Measurements from ENCODE around the gene ZNF101. TPM values are rescaled to one million over a fixed set of nuclear protein-coding genes. Genes with fewer than 3 reads are reported as not detected.

ZNF101 gene
- total RNA-seq, result 4.9 and 5.5 TPM in 2 replicates

GRCh38 chr19:19668230-19669012, at the start of gene ZNF101:
Gene ZNF101 (plus strand): TSS chr19:19668839. CDS start chr19:19668964, 125 bp downstream.

DNA sequence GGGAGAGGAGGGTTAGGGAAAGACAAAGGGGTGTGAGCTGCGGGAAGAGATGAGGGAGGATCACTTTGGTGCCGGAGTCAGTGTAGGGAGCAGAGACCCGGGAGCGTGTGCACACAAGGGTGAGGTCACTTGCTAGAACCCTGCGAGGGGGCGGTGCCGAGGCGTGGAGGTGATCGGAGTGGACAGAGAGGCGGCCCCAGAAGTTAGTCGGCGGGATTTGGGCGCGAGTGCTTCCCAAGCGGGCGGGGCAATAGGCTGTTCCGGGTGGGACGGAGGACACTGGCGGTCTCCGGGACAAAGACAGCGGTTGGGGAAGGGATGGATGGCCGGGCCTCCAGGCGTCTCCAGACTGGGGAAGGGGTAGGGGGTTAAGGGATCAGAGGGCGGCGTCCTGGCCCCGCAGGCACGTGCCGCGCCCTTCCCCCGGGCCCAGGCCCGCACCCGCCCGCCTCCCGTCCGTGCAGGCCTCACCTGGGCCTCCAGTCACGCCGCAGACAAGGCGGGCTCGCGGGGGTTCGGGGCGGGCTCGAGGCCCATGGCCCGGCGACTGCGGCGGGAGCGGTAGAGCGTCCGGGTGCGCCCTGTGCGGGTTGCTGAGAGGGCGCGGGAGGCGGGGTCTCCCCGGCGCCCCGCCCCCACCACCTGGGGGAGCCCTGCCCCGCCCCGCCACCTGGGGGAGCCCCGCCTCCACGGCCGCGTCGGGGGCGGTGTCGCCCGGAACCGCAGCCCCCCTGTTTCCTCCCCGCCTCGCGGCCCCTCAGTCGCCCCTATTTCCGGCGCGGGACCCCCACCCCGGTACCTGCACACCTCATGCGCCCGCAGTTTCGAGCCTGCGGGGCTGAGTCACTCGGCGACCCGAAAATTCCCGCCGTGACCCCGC, 40.8 kb upstream of the ZNF101 start, which contains the start of gene LPAR2:
TSS of gene LPAR2 (minus strand) at position 600 of the 880 bp plus-strand sequence. CDS start 945 bp downstream, outside the sequence.

DNA sequence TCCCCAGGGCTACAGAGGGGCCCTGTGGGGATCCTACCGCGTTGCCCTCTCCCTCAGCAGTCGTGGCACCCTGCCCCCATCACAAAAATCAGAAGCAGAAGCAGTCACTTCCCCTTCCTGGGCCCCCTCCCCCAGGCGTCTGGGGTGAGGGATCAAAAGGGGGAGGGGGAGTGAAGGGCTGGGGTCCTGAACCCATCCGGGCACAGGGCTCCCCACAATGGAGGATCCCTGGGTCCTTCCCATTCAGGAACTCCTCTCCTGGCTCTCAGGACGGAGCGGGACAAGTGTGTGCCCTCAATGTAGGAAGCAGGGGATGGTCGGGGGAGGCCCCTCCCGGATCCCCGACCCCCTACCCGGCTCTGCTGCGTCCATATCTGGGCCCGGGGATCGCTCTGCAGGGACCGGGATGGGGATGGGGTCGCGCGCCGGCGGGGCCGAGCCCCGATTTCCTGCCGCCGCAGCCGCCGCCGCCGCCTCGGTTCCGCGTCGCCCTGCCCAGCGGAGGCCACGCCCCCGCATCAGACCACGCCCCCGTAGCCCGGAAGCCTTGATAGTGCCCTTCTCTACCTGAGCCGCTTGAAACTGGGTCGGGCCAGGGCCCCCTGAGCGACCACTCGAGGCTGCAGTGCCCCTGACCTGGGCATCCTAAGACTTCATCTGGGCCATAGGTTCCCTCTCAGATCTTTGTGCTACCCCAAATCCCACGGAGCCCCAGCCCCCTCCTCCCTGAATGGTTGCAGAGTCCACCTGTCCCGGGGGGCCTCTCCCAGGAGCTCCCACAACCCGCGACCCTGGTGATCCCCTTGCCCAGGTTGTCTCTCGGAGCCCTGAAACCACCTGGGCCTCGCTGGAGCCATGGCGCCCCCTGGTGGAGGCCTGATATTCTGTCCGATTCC, 25.2 kb upstream of the ZNF101 start, which contains the start of gene GMIP:
TSS of gene GMIP (minus strand) at position 500 of the 896 bp plus-strand sequence. CDS start at position 372, 128 bp downstream.

DNA sequence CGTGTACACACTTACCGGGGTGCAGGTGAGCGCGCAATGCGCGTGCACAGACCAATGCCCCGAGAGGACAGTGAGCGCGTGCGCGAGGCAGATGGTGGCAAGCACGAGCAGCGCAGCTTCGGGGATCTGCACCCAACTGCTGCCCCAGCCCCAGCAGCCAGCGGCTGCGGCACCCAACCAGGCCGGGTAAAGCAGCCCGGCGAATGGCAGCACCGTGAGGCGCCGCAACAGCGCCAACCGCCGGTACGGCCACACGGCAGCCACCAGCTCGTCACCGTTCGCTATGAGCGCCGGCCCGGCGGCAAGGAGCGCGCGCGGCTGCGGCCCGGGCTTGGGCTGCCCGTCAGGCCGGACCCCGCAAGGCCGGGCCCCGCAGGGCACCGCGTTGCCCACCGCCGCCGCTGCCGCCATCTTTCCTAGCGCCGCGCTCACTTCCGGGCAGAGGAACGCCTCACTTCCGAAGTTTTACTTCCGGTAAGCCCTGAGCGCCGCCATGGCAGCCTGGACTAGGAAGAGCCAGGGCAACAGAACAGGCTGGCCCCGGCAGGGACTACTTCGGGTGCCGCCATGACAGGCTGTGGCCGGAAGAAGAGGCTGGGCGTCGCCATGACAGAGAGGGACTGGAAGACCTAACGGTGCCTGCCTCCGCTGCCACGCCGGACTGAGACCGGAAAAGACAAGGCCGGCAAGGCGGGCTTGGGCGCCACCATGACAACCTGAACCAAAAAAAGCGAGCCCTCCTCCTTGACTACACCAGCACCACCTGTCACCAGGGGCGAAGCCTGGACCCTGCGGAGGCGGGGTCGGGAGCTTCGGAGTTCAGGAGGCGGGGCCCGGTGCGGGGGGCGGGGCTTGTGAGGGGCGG, 5.2 kb upstream of the ZNF101 start, which contains the start of gene ATP13A1:
TSS of gene ATP13A1 (minus strand) at position 421 of the 865 bp plus-strand sequence. CDS start at position 411, 10 bp downstream.

GRCh38 chr19:19732579-19733501, 64.2 kb downstream of the ZNF101 start, which contains the start of gene ZNF14:
Gene ZNF14 (minus strand): TSS chr19:19733112. CDS start chr19:19732958, 154 bp downstream.

Small RNAs within 50 kb of the gene (small RNA-seq; reads per million reads assigned to genes)
- gene AC011458.2, result not detected

Other genes with a start within 250 kb of the ZNF101 start
- gene TSSK6, start 153.3 kb upstream of the ZNF101 start, total RNA-seq, result 1.3 and 2.2 TPM in 2 replicates
- gene NDUFA13, start 152.6 kb upstream of the ZNF101 start, total RNA-seq, result 32.7 and 107 TPM in 2 replicates
- gene YJEFN3, start 139.9 kb upstream of the ZNF101 start, total RNA-seq, result 0.24 and 0.49 TPM in 2 replicates
- 0.32 and 0.36 TPM in 2 replicates for gene CILP2, start 130.6 kb upstream of the ZNF101 start, total RNA-seq
- 3.4 and 4.4 TPM in 2 replicates for gene PBX4, start 50.2 kb upstream of the ZNF101 start, total RNA-seq
- gene LPAR2, start 40.6 kb upstream of the ZNF101 start, total RNA-seq, result 3.5 and 3.7 TPM in 2 replicates
- 11.4 and 11.5 TPM in 2 replicates for gene GMIP, start 25.2 kb upstream of the ZNF101 start, total RNA-seq
- 69.1 and 72.5 TPM in 2 replicates for gene ATP13A1, start 5.2 kb upstream of the ZNF101 start, total RNA-seq
- gene ZNF14, start 64.3 kb downstream of the ZNF101 start, total RNA-seq, result 5.5 and 6.0 TPM in 2 replicates
- gene ZNF506, start 152.9 kb downstream of the ZNF101 start, total RNA-seq, result 14.7 and 20.6 TPM in 2 replicates
- gene ZNF253, start 197.0 kb downstream of the ZNF101 start, total RNA-seq, result 4.4 and 5.5 TPM in 2 replicates
- 10.2 and 17.2 TPM in 2 replicates for gene ZNF93, start 232.1 kb downstream of the ZNF101 start, total RNA-seq